GM19043 (cell line): ENCODE data around the gene ALDH1A2.
"Not testable (repeated sequence)": the region's sequence is repeated elsewhere in the genome, so short reads cannot be mapped to it uniquely, and the experiment has no call there.

Experiments used
- ATAC-seq: cut with Tn5 transposase; IDR thresholded peaks from one replicate; pipeline ENCODE4 v1.9.1; 2021; ENCODE audit warnings: low read depth; ENCODE audit not compliant: unreplicated experiment

ALDH1A2 gene

DNA sequence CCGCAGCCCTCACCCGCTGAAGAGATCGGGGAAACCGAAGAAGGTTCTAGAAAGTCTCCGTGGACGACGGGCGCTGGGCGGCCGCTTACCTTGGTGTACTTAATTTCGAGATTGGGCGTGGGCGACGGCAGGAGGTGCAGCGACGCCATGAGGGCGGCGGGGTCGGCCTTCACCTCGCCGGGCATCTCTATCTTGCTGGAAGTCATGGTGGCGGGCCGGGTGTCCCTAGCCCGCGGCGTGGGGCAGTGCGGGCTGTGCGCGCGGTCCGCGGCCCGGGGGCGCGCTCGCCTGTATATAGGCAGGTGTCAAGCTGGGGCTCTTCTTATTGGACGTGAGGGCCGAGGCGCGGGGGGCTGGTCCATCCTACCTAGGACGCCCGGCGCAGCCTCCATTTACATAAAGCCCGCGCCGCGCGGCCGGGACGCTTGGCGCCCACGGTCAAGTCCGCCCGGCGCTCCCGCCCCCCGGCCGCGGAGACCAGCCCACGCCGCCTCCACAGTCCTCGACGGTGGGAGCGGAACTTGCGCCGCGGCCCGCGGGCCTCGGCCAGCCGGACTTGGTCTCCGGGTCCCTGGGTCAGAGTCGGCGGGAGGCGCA lies at the start of gene ALDH1A2:
TSS of gene ALDH1A2 (minus strand) at position 267 of the 597 bp plus-strand sequence. CDS start at position 206, 61 bp downstream.
- ATAC-seq, result no peak

DNA sequence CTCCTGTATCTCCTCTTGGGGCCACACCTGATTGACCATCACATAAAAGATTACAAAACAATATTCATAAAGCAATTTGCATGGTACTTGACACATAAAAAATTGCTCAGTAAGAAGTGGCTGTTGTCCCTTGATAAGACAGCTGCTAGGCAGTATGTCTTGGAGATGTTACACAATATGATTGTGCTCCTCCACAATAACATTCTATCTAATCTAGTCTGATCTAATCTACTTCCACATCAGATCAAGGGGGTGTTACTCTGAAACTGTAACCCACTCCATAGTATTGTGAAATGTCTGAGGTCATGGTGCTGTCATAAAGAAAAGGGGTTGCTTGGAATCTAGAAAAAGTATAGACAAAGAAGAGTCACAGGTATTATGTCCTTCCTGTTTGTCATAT lies 49.3 kb upstream of the ALDH1A2 start:
- ATAC-seq, result no peak

- no peak for ATAC-seq
Measured at GRCh38 chr15:58114388-58114787, 48.9 kb upstream of the ALDH1A2 start.

- ATAC-seq, result not testable (repeated sequence)
Measured at GRCh38 chr15:58113358-58113757, 47.8 kb upstream of the ALDH1A2 start.

DNA sequence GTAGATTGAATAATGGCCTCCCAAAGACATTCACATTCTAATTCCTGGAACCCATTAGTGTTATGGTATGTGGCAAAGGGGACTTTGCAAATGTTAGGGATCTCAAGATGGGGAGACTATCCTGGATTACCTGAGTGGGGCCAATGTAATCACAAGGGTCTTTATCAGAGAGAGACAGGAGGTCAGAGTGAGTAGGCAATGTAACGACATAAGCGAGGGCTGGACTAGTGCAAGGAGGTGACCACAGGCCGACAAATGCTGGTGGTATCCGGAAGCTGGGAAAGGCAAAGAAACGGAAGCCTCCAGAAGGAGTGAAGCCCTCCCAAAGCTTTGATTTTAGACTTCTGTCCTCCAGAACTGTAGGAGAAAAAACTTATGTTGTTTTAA lies 46.2 kb upstream of the ALDH1A2 start:
- no peak for ATAC-seq

- no peak for ATAC-seq
Measured at GRCh38 chr15:58110999-58111717, 45.6 kb upstream of the ALDH1A2 start.

DNA sequence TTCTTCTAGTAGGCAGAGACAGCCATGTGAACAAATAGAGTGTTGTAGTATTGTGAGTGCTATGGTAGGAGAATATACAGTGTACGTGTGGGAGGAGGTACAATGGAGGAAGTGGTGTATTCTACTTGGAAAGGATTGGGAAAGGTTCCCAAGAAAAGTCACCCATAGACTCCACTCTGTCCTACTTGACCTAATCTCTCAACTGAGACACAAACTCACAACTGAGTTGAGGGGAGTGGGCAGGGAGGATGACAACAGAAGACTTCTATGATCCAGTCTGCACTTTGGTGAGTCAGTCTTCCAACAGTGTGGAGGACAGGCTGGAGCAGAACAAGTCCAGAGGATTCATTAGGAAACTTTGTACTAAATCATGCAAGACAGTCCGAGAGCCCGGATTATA lies 43.9 kb upstream of the ALDH1A2 start:
- no peak for ATAC-seq

DNA sequence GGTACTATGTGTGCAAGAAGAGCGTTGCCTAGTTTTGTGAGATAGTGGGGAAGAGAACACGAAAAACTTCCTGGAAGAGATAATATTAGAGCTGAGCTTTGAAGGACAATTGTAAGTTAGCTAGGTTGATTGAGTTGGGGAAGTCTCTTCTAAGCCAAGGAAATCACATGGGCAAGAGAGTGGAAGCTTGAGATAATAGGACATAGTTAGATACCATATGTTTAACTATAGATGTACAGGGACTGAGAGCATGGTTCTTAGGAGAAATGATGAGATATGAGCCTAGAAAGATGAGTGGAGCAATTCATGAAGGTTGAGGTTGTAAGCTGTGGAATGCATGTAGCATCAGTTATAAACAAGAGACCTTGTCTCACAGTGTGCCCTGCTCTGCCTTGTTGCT lies 42.6 kb upstream of the ALDH1A2 start:
- no peak for ATAC-seq

GRCh38 chr15:58103482-58103881 lies 38.0 kb upstream of the ALDH1A2 start:
- ATAC-seq, result no peak

DNA sequence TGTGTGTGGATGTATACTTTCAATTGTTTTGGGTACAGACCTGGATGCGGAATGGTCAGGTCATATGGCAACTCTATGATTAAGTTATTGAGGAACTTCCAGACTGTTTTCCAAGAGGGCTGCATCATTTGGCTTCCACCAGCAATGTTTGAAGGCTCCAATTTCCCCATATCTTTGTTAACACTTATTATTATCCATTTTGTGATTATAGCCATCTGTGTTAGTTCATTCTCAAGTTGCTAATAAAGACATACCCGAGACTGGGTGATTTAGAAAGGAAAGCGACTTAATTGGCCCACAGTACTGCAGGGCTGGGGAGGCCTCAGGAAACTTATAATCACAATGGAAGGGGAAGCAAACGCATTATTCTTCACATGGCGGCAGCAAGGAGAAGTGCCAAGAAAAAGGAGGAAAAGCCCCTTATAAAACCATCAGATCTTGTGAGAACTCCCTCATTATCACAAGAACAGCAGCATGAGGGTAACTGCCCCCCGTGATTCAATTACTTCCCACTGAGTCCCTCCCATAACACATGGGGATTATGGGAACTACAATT lies 31.1 kb upstream of the ALDH1A2 start:
- no peak for ATAC-seq

- no peak for ATAC-seq
Measured at GRCh38 chr15:58095415-58095814, 29.9 kb upstream of the ALDH1A2 start.

DNA sequence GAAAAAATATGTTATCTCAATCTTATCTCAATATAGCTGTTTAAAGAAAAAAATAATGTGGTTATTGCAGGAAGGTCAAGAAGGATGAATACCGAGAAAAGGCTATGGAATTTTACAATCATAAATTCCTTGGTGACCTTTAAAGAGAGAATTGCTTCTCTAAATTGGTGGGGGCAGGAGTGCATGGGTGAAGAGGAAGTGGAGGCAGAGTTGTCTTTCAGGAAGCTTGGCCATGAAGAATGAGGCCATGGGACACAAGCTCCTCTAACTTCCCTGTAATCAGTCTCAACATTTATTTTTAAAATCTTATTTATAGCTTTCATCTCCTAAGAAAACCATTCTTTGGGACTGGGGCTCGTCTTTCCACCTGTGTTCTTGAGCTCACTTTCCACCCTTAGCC lies 22.4 kb upstream of the ALDH1A2 start:
- ATAC-seq, result no peak

DNA sequence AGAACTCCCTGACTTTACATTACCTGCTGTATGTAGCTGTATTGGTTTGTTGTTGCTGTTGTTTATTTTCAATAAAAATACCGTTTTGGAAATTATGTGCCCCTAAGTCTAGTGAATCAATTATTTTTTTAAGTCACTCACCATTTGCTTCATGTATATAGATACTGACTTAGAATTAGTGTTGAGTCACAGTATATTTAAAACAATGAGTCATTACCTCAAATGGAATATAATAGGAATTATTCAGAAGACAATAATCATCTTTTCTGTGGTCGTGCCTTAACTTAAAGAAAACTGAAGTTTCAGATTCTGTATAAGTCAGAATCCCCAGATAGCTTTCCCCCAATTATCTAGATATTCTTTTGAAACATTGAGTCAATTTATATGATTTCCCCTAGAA lies 21.0 kb upstream of the ALDH1A2 start:
- ATAC-seq, result no peak

DNA sequence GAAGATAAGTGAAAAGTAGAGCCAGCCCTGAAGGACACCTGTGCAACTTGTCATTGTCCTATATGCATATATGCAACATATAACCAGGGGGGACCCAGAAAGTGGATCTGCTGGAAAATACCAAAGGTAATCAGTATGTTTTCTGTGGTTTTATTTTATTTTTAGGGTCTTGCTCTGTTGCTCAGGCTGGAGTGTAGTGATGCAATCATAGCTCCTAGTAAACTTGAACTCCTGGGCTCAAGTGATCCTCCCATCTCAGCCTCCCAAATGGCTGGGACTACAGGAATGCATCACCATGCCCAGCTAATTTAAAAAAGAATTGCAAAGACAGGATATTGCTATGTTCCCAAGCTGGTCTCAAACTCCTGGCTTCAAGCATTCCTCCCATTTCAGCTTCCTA lies 18.0 kb upstream of the ALDH1A2 start:
- no peak for ATAC-seq

- no peak for ATAC-seq
Measured at GRCh38 chr15:58081891-58082290, 16.4 kb upstream of the ALDH1A2 start.

DNA sequence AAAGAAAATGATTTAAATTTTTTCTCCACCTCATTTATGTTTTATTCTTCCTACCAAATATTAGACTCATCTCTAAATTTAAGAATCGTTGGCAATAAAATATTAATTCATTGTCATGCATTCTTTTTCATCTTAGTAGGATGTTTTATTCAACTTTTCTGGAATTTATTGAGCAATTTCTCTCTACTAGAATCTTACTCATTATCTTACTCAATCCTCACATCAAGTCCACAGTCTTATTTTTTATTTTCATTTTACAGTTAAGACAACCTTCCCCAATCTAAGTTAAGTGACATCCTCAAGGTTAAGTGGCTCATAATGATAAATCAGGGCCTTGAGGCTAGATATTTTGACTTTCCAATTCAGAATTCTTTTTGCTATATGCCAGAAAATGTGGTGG lies 15.9 kb upstream of the ALDH1A2 start:
- no peak for ATAC-seq

- ATAC-seq, result not testable (repeated sequence)
Measured at GRCh38 chr15:58080959-58081358, 15.4 kb upstream of the ALDH1A2 start.

DNA sequence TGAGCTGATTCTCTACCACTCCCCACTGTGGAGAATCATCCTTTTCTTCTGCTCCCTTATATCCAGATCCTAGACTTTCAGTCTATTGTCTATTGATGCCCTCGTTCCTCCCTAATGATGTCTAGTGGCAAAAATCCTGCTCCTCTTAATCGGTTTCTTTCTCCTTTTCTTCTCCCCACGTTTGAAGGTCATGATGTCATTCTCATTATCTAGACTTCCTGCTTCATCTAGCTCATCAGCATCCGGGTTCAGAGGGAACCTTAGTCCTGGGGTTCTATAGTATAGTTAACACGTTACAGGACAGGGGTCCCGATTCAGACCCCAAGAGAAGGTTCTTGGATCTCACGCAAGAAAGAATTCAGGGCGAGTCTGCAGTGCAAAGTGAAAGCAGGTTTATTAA lies 14.9 kb upstream of the ALDH1A2 start:
- ATAC-seq, result no peak

- no peak for ATAC-seq
Measured at GRCh38 chr15:58078591-58078990, 13.1 kb upstream of the ALDH1A2 start.

GRCh38 chr15:58077427-58077826 lies 11.9 kb upstream of the ALDH1A2 start:
- no peak for ATAC-seq

GRCh38 chr15:58074452-58074851 lies 8.9 kb upstream of the ALDH1A2 start:
- no peak for ATAC-seq

GRCh38 chr15:58070801-58071418 lies 5.4 kb upstream of the ALDH1A2 start:
- no peak for ATAC-seq
